Neuronal stem cell (in vitro differentiated cells): ENCODE measurements around the gene IQCC.

Experiments used
- DNase-seq: peaks from one replicate; pipeline ENCODE4 v3.0.0-alpha.2; 2013; ENCODE audit warnings: low spot score
- H2AFZ ChIP-seq: one replicate; pipeline ENCODE4 v1.6.1; 2013; ENCODE audit warnings: mild to moderate bottlenecking, low read length, inconsistent platforms
- H2AK5ac ChIP-seq: 2 replicates; pipeline ENCODE4 v1.6.1; 2013; ENCODE audit warnings: low read depth, mild to moderate bottlenecking, inconsistent platforms, low read length, moderate library complexity, mixed read lengths
- H2BK120ac ChIP-seq: 2 replicates; pipeline ENCODE4 v1.6.1; 2013; ENCODE audit warnings: low read depth, mild to moderate bottlenecking, inconsistent platforms, low read length, moderate library complexity, mixed read lengths
- H2BK12ac ChIP-seq: one replicate; pipeline ENCODE4 v1.6.1; 2013; ENCODE audit warnings: low read length, inconsistent platforms
- H2BK15ac ChIP-seq: 2 replicates; pipeline ENCODE4 v1.6.1; 2013; ENCODE audit warnings: mild to moderate bottlenecking, low read length, inconsistent platforms, mixed read lengths
- H2BK5ac ChIP-seq: one replicate; pipeline ENCODE4 v1.6.1; 2013; ENCODE audit warnings: inconsistent platforms, mild to moderate bottlenecking, low read length, moderate library complexity
- H3K14ac ChIP-seq: one replicate; pipeline ENCODE4 v1.6.1; 2013; ENCODE audit warnings: low read length, inconsistent platforms
- H3K18ac ChIP-seq: 2 replicates; pipeline ENCODE4 v1.6.1; 2013; ENCODE audit warnings: low read length, inconsistent platforms
- H3K23ac ChIP-seq: 2 replicates; pipeline ENCODE4 v1.6.1; 2013; ENCODE audit warnings: low read depth, mild to moderate bottlenecking, mixed read lengths, low read length, inconsistent platforms; ENCODE audit not compliant: poor library complexity
- H3K27ac ChIP-seq: replicated peaks from 3 replicates; pipeline ENCODE4 v1.5.1; 2013; ENCODE audit warnings: low read length, inconsistent platforms
- H3K27me3 ChIP-seq, 3 experiments: 2 replicates each; pipeline ENCODE4 v1.6.1; 2013; ENCODE audit warnings: low read length in 3 of 3, mild to moderate bottlenecking in 2 of 3, inconsistent platforms in 1 of 3, low read depth in 1 of 3, mixed read lengths in 1 of 3, moderate library complexity in 1 of 3; ENCODE audit not compliant: control insufficient read depth in 3 of 3, insufficient read depth in 3 of 3
- H3K36me3 ChIP-seq, 2 donors: replicated peaks in 1 of 2; 2 replicates each; pipeline ENCODE4 v1.6.1; 2013; ENCODE audit warnings: low read length in 2 of 2; ENCODE audit not compliant: control insufficient read depth in 2 of 2, insufficient read depth in 2 of 2
- H3K4ac ChIP-seq: 2 replicates; pipeline ENCODE4 v1.6.1; 2013; ENCODE audit warnings: inconsistent platforms, mild to moderate bottlenecking, low read length, moderate library complexity
- H3K4me1 ChIP-seq, 2 donors: 1 replicate in 1 of 2; 2 replicates in 1 of 2; pipeline ENCODE4 v1.6.1; 2013; ENCODE audit warnings: low read length in 2 of 2, low read depth in 1 of 2; ENCODE audit not compliant: control insufficient read depth in 2 of 2, insufficient read depth in 1 of 2
- H3K4me2 ChIP-seq: one replicate; pipeline ENCODE4 v1.6.1; 2013; ENCODE audit warnings: mild to moderate bottlenecking, low read length, inconsistent platforms; ENCODE audit not compliant: insufficient read depth, poor library complexity, severe bottlenecking
- H3K4me3 ChIP-seq, 2 donors: 2 replicates each; pipeline ENCODE4 v1.5.1; 2013; ENCODE audit warnings: low read length in 2 of 2, mild to moderate bottlenecking in 2 of 2, inconsistent platforms in 1 of 2, moderate library complexity in 1 of 2
- H3K79me1 ChIP-seq: one replicate; pipeline ENCODE4 v1.6.1; 2013; ENCODE audit warnings: low read depth, mild to moderate bottlenecking, inconsistent platforms, low read length, moderate library complexity
- H3K9ac ChIP-seq: one replicate; pipeline ENCODE4 v1.6.1; 2013; ENCODE audit warnings: mild to moderate bottlenecking, low read depth, low read length, inconsistent platforms; ENCODE audit not compliant: poor library complexity
- H3K9me3 ChIP-seq, 2 donors: replicated peaks in 1 of 2; 2 replicates each; pipeline versions ENCODE3 to v1.6.1; 2013; ENCODE audit warnings: low read length in 2 of 2, mild to moderate bottlenecking in 2 of 2, inconsistent platforms in 1 of 2, low read depth in 1 of 2, mixed read lengths in 1 of 2, moderate library complexity in 1 of 2; ENCODE audit not compliant: control insufficient read depth in 2 of 2, insufficient read depth in 1 of 2
- H4K8ac ChIP-seq: one replicate; pipeline ENCODE4 v1.6.1; 2013; ENCODE audit warnings: low read depth, mild to moderate bottlenecking, inconsistent platforms, low read length, moderate library complexity
- H4K91ac ChIP-seq: one replicate; pipeline ENCODE4 v1.6.1; 2013; ENCODE audit warnings: low read length, low read depth, mild to moderate bottlenecking, inconsistent platforms; ENCODE audit not compliant: poor library complexity
- WGBS, 2 donors: extraction: QIAGEN DNeasy Blood & Tissue Kit; methylation state at CpG; one replicate each; pipeline ENCODE4 v1.1.7; 2013; ENCODE audit warnings: missing lambda C conversion rate in 2 of 2, mixed read lengths in 1 of 2; ENCODE audit not compliant: insufficient read length in 2 of 2, insufficient replicate concordance in 1 of 2; ENCODE audit errors: extremely low coverage in 2 of 2; 5-methylcytosine and 5-hydroxymethylcytosine counted together

IQCC gene

GRCh38 chr1:32240140-32240951 lies 34.9 kb downstream of the IQCC start:
- Histone ChIP-seq H4K8ac (peak overlapping the region; percentile 65), H3K14ac (peak overlapping the region; percentile 100), H3K4me2 (peak overlapping the region; percentile 99), H3K4me1 (peaks cover 3 to 7% of the 10 kb centered on the region in 2 donors), H2BK120ac (peak overlapping the region; percentile 91), H3K9ac (peak overlapping the region; percentile 98), H2BK15ac (peak overlapping the region; percentile 99), H3K27me3 (no peaks in the 10 kb centered on the region), H3K18ac (peak overlapping the region; percentile 99), H2BK12ac (peak overlapping the region; percentile 84), H3K27ac (peak overlapping the region; percentile 96), H4K91ac (peak overlapping the region; percentile 92), H3K23ac (peak overlapping the region; percentile 85), H3K79me1 (peaks cover 3% of the 10 kb centered on the region), H3K4me3 (peak overlapping the region; percentile 46 to 95), H2AK5ac (peak overlapping the region; percentile 79), H2AFZ (peak overlapping the region; percentile 95), H3K4ac (peak overlapping the region; percentile 98), H3K36me3 (peaks cover 0 to 5% of the 10 kb centered on the region in 2 donors), H3K9me3 (no peaks in the 10 kb centered on the region), H2BK5ac (peak overlapping the region; percentile 93)
- peak; percentile 93 for DNase-seq
- WGBS, 2 donors, result no CpG with 5 or more reads among the region's 62 CpGs

- H3K27ac ChIP-seq, result peak overlapping the region; percentile 96
These were observed 35.7 kb downstream of the IQCC start for GRCh38 chr1:32241001-32241763.

GRCh38 chr1:32242341-32242851 lies 36.9 kb downstream of the IQCC start:
- Histone ChIP-seq H3K4me1 (peaks cover 3 to 7% of the 10 kb centered on the region in 2 donors), H2AFZ (peak overlapping the region; percentile 93), H3K9ac (no peak overlapping the region), H2BK15ac (no peak overlapping the region), H3K79me1 (peaks cover 3% of the 10 kb centered on the region), H3K4me3 (no peak overlapping the region), H3K9me3 (no peaks in the 10 kb centered on the region), H3K4me2 (peak overlapping the region; percentile 37), H3K27me3 (no peaks in the 10 kb centered on the region), H4K8ac (no peak overlapping the region), H3K18ac (no peak overlapping the region), H3K14ac (no peak overlapping the region), H3K27ac (no peak overlapping the region), H4K91ac (no peak overlapping the region), H3K23ac (no peak overlapping the region), H3K4ac (no peak overlapping the region), H2BK120ac (no peak overlapping the region), H3K36me3 (no peaks in the 10 kb centered on the region), H2BK12ac (no peak overlapping the region), H2AK5ac (peak overlapping the region; percentile 8), H2BK5ac (no peak overlapping the region)
- WGBS, 2 donors, result no CpG with 5 or more reads among the region's 7 CpGs
- DNase-seq, result no peak

More at GRCh38 chr1:32241001-32241763, 35.7 kb downstream of the IQCC start:
- peak overlapping the region; percentile 91 for H2BK120ac ChIP-seq
- peak overlapping the region; percentile 70 for H4K8ac ChIP-seq
- peak overlapping the region; percentile 95 for H2AFZ ChIP-seq
- H2BK12ac ChIP-seq, result no peak overlapping the region
- H3K23ac ChIP-seq, result peak overlapping the region; percentile 73
- H3K14ac ChIP-seq, result peak overlapping the region; percentile 97
- H3K27me3 ChIP-seq, result no peaks in the 10 kb centered on the region
- H3K36me3 ChIP-seq, result peaks cover 0 to under 1% of the 10 kb centered on the region in 2 donors
- H2BK5ac ChIP-seq, result peak overlapping the region; percentile 91
- H3K4me2 ChIP-seq, result peak overlapping the region; percentile 99
- WGBS, 2 donors, result no CpG with 5 or more reads among the region's 55 CpGs
- H3K9ac ChIP-seq, result peak overlapping the region; percentile 90
- H3K4me3 ChIP-seq, result peak overlapping the region; percentile 46 to 95
- peak overlapping the region; percentile 99 for H2BK15ac ChIP-seq
- peak overlapping the region; percentile 79 for H4K91ac ChIP-seq
- peak; percentile 61 for DNase-seq
- peaks cover 3% of the 10 kb centered on the region for H3K79me1 ChIP-seq
- peak overlapping the region; percentile 85 for H2AK5ac ChIP-seq
- peaks cover 3 to 7% of the 10 kb centered on the region in 2 donors for H3K4me1 ChIP-seq
- no peaks in the 10 kb centered on the region for H3K9me3 ChIP-seq
- H3K4ac ChIP-seq, result peak overlapping the region; percentile 37
- H3K18ac ChIP-seq, result peak overlapping the region; percentile 99
